Temporal lobe (tissue), 1 donor: ENCODE results near the gene LTN1. TPM values are rescaled to one million over a fixed set of nuclear protein-coding genes. Genes with fewer than 3 reads are reported as not detected.

Source experiments
- total RNA-seq: library from RNA; depleted of rRNA; stranded (reverse); fragments of >200 nt; gene quantifications from one replicate; pipeline ENCODE4 v1.2.3, GENCODE V29; 2014

LTN1 gene
- total RNA-seq, 1 donor from 2014 or later: 40.8 TPM

Other genes starting within 250 kb of the LTN1 start
- gene RWDD2B, start 26.5 kb upstream of the LTN1 start, total RNA-seq: 5.2 TPM
- 27.5 TPM for gene USP16, start 31.8 kb upstream of the LTN1 start, total RNA-seq
- gene CCT8, start 80.8 kb upstream of the LTN1 start, total RNA-seq: 198 TPM
- 0.98 TPM for gene MAP3K7CL, start 137.8 kb upstream of the LTN1 start, total RNA-seq